NB4 (cell line): ENCODE data around the gene SREBF1.

Experiments used
- POLR2A ChIP-seq: IDR thresholded peaks from 2 replicates; pipeline ENCODE4 v1.6.1; 2011; ENCODE audit warnings: mild to moderate bottlenecking; ENCODE audit not compliant: insufficient read length; ENCODE audit errors: extremely low read depth
- TF ChIP-seq, protein P1 (sequence below): IDR thresholded peaks from one replicate; pipeline ENCODE4 v1.5.1; 2012; ENCODE audit warnings: low read depth, low read length
- TF ChIP-seq, protein P2 (sequence below): IDR thresholded peaks from 2 replicates; pipeline ENCODE4 v1.6.1; 2011; ENCODE audit warnings: low read depth, low read length

GRCh38 chr17:17795946-17796786, 40.6 kb downstream of the SREBF1 start:
- TF ChIP-seq, protein P1, sequence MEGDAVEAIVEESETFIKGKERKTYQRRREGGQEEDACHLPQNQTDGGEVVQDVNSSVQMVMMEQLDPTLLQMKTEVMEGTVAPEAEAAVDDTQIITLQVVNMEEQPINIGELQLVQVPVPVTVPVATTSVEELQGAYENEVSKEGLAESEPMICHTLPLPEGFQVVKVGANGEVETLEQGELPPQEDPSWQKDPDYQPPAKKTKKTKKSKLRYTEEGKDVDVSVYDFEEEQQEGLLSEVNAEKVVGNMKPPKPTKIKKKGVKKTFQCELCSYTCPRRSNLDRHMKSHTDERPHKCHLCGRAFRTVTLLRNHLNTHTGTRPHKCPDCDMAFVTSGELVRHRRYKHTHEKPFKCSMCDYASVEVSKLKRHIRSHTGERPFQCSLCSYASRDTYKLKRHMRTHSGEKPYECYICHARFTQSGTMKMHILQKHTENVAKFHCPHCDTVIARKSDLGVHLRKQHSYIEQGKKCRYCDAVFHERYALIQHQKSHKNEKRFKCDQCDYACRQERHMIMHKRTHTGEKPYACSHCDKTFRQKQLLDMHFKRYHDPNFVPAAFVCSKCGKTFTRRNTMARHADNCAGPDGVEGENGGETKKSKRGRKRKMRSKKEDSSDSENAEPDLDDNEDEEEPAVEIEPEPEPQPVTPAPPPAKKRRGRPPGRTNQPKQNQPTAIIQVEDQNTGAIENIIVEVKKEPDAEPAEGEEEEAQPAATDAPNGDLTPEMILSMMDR, result no peak
- no peak for TF ChIP-seq POLR2A
- TF ChIP-seq, protein P2, sequence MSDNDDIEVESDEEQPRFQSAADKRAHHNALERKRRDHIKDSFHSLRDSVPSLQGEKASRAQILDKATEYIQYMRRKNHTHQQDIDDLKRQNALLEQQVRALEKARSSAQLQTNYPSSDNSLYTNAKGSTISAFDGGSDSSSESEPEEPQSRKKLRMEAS, result no peak
